AG04450 (cell line): ENCODE data around the gene NF1. TPM values are rescaled to one million over a fixed set of nuclear protein-coding genes. Genes with fewer than 3 reads are reported as not detected.
A peak's percentile ranks its signal among the peaks of the same experiment; 100 is the strongest.
"Not testable (repeated sequence)": the region's sequence is repeated elsewhere in the genome, so short reads cannot be mapped to it uniquely, and the experiment has no call there.

Source experiments
- CTCF ChIA-PET: fragments of 300-600, 350-600 bp; formaldehyde crosslinking; extraction: SDS; loops from one replicate; lab custom pipeline; 2022; ENCODE audit warnings: antibody characterized with exemption, inconsistent platforms; lab: Charles Lee
- POLR2A ChIA-PET: fragments of 350-600 bp; formaldehyde crosslinking; extraction: SDS; loops from one replicate; lab custom pipeline; 2021; ENCODE audit warnings: antibody characterized with exemption, inconsistent platforms; lab: Yijun Ruan, JAX
- DNase-seq: peaks from one replicate; pipeline ENCODE4 v3.0.0-alpha.2; 2011; ENCODE audit warnings: low read depth, low spot score
- H3K27ac ChIP-seq: one replicate; pipeline ENCODE4 v1.5.1; 2012; ENCODE audit warnings: low read depth, low read length, control low read depth
- H3K27me3 ChIP-seq: one replicate; pipeline ENCODE4 v1.6.0; 2012; ENCODE audit warnings: low read length; ENCODE audit not compliant: control insufficient read depth, insufficient read depth
- H3K4me3 ChIP-seq: 2 replicates; pipeline ENCODE4 v1.5.1; 2011; ENCODE audit warnings: mild to moderate bottlenecking, low read depth, low read length, control low read depth
- H3K9me3 ChIP-seq: 2 replicates; pipeline ENCODE4 v1.5.1; 2012; ENCODE audit warnings: low read length; ENCODE audit not compliant: control insufficient read depth, insufficient read depth
- polyA plus RNA-seq: library from polyadenylated mRNA; depleted of rRNA; stranded (reverse); fragments of >200 nt; gene quantifications from 2 replicates; pipeline ENCODE4 v1.2.3, GENCODE V29; 2011
- TF ChIP-seq, protein P1 (sequence below): IDR thresholded peaks from 2 replicates; pipeline ENCODE4 v1.5.1; 2011; ENCODE audit warnings: low read depth, low read length, control low read depth, inconsistent platforms

The NF1 gene
- polyA plus RNA-seq, 1 experiment: 60.5 TPM

DNA sequence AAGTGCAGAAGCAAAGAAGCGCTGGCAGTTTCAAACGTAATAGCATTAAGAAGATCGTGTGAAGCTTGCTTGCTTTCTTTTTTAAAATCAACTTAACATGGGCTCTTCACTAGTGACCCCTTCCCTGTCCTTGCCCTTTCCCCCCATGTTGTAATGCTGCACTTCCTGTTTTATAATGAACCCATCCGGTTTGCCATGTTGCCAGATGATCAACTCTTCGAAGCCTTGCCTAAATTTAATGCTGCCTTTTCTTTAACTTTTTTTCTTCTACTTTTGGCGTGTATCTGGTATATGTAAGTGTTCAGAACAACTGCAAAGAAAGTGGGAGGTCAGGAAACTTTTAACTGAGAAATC lies 279.3 kb downstream of the NF1 start:
- Histone ChIP-seq H3K27ac (no peak overlapping the region), H3K4me3 (no peak overlapping the region), H3K27me3 (no peaks in the 10 kb centered on the region), H3K9me3 (no peaks in the 10 kb centered on the region)
- TF ChIP-seq, protein P1, sequence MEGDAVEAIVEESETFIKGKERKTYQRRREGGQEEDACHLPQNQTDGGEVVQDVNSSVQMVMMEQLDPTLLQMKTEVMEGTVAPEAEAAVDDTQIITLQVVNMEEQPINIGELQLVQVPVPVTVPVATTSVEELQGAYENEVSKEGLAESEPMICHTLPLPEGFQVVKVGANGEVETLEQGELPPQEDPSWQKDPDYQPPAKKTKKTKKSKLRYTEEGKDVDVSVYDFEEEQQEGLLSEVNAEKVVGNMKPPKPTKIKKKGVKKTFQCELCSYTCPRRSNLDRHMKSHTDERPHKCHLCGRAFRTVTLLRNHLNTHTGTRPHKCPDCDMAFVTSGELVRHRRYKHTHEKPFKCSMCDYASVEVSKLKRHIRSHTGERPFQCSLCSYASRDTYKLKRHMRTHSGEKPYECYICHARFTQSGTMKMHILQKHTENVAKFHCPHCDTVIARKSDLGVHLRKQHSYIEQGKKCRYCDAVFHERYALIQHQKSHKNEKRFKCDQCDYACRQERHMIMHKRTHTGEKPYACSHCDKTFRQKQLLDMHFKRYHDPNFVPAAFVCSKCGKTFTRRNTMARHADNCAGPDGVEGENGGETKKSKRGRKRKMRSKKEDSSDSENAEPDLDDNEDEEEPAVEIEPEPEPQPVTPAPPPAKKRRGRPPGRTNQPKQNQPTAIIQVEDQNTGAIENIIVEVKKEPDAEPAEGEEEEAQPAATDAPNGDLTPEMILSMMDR: no peak
- no peak for DNase-seq
- CTCF ChIA-PET: interaction anchor here (1.2 kb wide), 1 partner anchor 15 kb away, joined by 4 read pairs; no protein-coding TSS in a partner anchor
- POLR2A ChIA-PET: no interaction called here

DNA sequence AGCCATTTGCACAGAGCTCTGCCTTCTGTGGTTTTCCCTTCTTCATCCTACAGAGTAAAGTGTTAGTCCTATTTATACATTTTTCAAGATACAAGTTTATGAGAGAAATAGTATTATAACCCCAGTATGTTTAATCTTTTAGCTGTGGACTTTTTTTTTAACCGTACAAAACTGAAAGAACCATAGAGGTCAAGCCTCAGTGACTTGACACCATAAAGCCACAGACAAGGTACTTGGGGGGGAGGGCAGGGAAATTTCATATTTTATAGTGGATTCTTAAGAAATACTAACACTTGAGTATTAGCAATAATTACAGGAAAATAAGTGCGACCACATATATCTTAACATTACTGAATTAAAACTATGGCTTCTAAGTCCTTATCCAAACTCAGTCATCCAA lies 279.7 kb downstream of the NF1 start:
- Histone ChIP-seq H3K27me3 (no peaks in the 10 kb centered on the region), H3K27ac (no peak overlapping the region), H3K9me3 (no peaks in the 10 kb centered on the region), H3K4me3 (no peak overlapping the region)
- TF ChIP-seq, protein P1: no peak
- DNase-seq: no peak
- POLR2A ChIA-PET: no interaction called here
- CTCF ChIA-PET: interaction anchor here (1.2 kb wide), 1 partner anchor 15 kb away, joined by 4 read pairs; no protein-coding TSS in a partner anchor

DNA sequence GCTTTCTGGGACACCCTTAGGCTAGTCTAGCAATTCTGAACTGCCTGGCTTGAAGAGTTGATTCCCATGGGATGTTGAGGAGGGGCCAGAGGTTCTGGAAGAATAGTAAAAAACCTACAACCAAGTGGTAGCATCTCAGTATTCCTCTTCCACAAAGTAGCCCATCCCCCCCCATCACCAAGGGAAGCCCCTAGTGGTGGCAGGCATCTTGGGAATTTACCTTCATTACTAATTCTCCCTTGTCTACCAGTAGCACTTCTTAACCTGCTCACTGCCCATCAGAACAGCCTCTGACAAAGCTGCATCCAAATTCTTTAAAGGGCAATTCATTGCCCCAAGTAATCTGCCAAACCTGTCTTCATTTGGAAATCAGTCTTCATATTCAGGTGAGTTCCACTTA lies 283.9 kb downstream of the NF1 start:
- no peak for DNase-seq
- Histone ChIP-seq H3K27ac (no peak overlapping the region), H3K4me3 (no peak overlapping the region), H3K9me3 (no peaks in the 10 kb centered on the region), H3K27me3 (no peaks in the 10 kb centered on the region)
- TF ChIP-seq, protein P1: peak; percentile 16; the same call in 1 of the 2 replicates
- ChIA-PET CTCF (interaction anchor here (0.7 kb wide), 1 partner anchor 14 kb away, joined by 3 read pairs; no protein-coding TSS in a partner anchor), POLR2A (no interaction called here)

DNA sequence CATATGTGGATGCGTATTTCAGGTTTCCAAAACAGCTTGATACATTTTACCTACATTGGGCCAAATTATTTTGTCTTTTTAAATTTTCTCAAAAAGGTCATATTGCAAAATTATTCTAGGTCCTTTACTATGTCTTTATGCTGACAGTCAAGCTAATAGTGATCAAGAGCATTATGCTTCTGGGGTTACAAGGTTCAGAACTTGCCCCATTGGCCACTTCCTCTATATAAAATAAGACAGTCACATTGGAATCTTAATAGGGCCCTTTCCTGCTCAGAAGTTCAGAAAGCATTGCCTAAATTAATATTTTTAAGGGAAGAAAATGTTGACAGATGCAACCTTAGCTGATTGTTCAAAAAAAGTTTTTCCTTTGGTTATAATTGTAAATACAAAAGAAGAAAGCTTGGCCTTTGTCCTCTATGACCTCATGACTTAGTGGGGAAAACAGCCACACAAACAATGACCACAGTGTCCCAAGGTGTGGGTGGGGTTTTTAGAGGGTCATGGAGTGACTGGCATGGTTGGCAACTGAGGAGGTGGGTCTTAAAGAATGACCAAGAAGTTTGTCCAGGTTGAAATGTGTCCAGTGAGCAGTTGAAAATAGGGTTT lies 284.9 kb downstream of the NF1 start:
- H3K27ac ChIP-seq: no peak overlapping the region
- no peaks in the 10 kb centered on the region for H3K9me3 ChIP-seq
- no peak for DNase-seq
- TF ChIP-seq, protein P1: no peak
- H3K4me3 ChIP-seq: no peak overlapping the region
- CTCF ChIA-PET: interaction anchor here (0.6 kb wide), 1 partner anchor 514 kb away, joined by 4 read pairs; no protein-coding TSS in a partner anchor
- POLR2A ChIA-PET: no interaction called here
- H3K27me3 ChIP-seq: no peaks in the 10 kb centered on the region

DNA sequence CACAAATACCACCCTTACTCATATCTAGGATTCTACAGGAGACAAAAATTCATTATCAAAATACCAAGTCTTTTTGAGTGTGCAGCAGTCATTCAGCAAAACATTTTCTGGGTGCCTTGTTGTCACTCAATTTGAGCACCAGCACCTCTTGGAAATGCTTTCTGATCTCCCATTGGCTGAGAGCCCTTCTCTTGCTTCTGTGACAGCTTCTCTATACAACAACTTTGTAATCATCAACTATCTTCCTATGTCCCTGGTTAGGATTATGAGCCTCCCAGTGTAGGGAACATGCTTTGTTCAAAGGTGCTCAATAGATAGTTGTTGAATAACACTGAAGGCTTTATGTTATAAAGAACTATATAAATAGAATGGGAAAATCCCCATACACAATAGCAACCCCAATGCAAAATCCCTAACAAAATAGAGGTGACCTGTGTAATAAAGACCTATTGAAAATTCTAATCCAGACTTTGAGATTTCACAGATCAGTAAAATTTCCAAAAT lies 286.4 kb downstream of the NF1 start:
- no peak for DNase-seq
- ChIA-PET CTCF (no interaction called here), POLR2A (interaction anchor here (0.7 kb wide), 1 partner anchor 8 kb away, joined by 3 read pairs; no protein-coding TSS in a partner anchor)
- H3K27ac ChIP-seq: no peak overlapping the region
- H3K9me3 ChIP-seq: no peaks in the 10 kb centered on the region
- H3K4me3 ChIP-seq: no peak overlapping the region
- TF ChIP-seq, protein P1: no peak
- H3K27me3 ChIP-seq: no peaks in the 10 kb centered on the region

DNA sequence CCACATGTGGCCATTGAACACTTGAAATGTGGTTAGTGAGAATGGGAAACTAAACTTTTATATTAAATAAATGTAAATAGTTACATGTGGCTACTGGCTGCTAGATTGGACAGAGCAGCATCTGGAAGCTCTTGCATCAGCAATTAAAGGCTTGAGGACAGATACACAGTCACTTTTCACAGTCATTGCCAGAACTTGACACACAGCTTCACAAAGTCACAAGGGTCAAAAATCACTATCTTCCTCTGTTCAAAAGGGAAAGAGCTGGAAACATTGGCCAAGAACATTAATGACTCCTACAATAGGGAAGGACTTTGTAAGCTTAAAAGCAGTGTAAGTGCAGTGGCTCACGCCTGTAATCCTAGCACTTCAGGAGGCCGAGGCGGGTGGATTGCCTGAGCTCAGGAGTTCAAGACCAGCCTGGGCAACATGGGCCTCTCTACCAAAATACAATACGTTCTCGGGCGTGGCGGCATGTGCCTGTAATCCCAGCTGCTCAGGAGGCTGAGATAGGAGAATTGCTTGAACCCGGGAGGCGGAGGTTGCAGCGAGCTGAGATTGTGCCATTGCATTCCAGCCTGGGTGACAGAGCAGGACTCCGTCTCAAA lies 288.0 kb downstream of the NF1 start:
- CTCF ChIA-PET: interaction anchor here (0.5 kb wide), 1 partner anchor 145 kb away, joined by 3 read pairs; no protein-coding TSS in a partner anchor
- POLR2A ChIA-PET, H3K4me3 ChIP-seq, H3K9me3 ChIP-seq, DNase-seq, H3K27me3 ChIP-seq, H3K27ac ChIP-seq: not testable (repeated sequence)

DNA sequence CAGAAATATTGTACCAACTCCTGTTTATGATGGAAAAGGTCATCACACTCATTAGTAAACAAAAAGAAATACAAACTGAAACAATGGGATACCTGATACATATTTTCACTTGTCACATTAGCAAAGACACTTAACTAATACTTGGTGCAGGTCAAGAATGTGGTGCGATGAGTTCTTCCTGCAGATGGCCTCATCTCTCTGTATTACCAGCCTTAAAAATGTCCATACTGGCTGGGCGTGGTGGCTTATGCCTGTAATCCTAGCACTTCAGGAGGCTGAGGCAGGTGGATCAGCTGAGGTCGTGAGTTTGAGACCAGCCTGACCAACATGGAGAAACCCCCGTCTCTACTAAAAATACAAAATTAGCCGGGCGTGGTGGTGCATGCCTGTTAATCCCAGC lies 288.7 kb downstream of the NF1 start:
- H3K27ac ChIP-seq, H3K9me3 ChIP-seq, H3K27me3 ChIP-seq, CTCF ChIA-PET, POLR2A ChIA-PET, H3K4me3 ChIP-seq, DNase-seq: not testable (repeated sequence)
